Putamen (tissue), 1 donor: ENCODE measurements around the gene VPS18.
A peak's percentile ranks its signal among the peaks of the same experiment; 100 is the strongest.

Experiments used
- DNase-seq: peaks from one replicate; pipeline ENCODE4 v3.0.0-alpha.2; 2016; ENCODE audit warnings: low spot score

Gene VPS18

DNA sequence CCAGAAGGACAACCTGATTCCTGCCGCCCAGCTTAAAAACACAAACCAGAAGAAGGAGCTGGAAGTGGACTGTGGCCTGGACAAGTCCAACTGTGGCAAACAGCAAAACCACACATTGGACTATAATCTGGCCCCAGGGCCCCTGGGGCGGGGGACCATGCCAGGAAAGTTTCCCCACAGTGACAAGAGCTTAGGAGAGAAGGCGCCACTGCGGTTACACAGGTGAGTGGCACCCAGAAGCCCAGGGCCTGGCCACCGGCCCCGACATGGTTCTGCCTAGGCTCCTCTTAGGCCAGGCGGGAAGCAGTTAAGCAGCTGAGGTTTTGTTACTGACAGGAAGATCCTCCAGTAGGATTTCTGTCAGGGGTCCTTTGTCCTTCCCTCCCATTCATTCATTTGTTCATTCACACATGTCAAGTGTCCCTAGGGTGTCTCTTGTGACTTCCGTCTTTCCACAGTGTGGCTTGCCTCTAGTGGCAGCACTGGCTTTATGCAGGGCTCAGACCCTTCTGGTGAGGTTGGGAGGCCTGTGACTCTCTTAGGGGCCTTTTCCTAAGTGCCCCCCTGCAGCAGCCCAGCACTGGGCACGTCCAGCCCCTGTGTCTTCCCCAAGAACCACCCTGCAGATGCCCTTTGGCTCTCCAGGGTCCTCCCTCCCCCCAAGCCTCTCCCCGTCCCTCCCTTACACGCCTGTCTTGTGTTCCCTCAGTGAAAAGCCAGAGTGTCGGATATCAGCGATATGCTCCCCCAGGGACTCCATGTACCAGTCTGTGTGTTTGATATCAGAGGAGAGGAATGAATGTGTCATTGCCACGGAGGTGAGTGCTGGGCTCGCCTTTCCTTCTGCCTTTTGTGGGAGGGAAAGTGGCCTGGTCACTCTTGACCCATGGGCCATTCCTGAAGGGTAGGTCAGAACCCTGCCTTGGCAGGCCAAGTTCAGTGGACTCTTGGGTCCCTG lies 42.7 kb downstream of the VPS18 start:
- no peak for DNase-seq

DNA sequence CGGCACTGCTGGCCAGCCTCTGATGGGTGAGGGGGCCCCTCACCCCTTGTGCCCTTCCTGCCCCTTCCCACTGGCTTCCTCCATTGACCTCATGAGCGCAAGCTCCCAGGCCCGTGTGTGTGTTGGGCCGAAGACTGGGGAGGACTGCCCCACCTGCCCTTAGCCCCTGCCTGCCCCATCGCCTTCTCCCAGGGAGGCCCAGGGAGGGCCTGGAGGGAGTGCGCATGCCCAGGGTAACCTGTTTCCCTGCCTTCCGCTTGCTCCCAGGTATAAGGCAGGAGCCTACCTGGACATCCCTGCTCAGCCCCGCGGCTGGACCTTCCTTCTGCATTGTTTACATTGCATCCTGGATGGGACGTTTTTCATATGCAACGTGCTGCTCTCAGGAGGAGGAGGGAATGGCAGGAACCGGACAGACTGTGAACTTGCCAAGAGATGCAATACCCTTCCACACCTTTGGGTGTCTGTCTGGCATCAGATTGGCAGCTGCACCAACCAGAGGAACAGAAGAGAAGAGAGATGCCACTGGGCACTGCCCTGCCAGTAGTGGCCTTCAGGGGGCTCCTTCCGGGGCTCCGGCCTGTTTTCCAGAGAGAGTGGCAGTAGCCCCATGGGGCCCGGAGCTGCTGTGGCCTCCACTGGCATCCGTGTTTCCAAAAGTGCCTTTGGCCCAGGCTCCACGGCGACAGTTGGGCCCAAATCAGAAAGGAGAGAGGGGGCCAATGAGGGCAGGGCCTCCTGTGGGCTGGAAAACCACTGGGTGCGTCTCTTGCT lies 43.7 kb downstream of the VPS18 start:
- DNase-seq: no peak

DNA sequence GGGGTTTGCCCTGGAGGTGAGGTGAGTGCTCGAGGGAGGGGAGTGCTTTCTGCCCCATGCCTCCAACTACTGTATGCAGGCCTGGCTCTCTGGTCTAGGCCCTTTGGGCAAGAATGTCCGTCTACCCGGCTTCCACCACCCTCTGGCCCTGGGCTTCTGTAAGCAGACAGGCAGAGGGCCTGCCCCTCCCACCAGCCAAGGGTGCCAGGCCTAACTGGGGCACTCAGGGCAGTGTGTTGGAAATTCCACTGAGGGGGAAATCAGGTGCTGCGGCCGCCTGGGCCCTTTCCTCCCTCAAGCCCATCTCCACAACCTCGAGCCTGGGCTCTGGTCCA lies 44.3 kb downstream of the VPS18 start:
- no peak for DNase-seq

DNA sequence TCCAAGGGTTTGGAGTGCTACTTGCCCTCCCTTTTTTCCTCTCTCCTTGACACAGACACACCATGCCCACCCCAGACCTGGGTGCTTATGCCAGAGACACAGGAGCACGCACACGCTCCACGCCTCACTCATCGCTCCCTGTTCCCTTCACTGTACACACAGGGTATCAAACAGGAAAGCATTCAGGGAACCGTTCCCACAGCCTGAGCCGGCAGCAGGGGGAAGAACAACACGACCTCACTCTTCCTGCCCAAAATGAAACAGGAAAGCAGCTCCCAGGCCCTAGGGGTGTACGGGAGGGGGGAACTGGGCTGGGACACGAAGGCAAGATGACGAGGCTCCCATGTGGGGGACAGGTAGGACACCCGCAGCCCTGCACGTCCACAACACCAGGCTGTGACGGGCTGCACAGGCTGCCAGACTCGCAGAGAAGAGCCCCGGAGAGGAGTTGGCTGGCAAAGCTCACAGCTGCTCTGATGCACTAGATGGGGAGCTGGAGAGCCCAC lies 46.1 kb downstream of the VPS18 start:
- no peak for DNase-seq

DNA sequence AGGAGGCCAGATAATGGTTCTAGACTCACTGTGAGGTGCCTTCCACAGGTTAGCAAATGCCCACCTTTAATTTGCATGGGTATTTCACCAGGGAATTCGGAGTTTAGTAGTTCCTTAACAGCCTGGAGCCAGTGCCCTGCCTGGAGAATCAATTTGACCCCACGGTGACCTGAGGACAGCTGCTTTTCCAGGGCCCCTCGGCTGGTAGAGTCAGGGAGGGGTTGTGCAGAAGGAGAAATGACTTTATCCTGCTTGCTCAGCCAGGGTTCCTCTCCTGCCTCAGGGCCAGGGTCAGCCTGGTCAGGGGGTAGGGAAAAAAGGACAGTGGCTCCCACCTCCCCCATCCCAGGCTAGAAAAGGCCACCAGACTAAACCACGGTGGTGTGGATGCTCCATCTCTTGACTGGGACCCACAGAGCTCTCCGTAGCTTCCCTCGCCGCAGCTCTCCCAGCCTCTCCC lies 46.8 kb downstream of the VPS18 start:
- DNase-seq: no peak

DNA sequence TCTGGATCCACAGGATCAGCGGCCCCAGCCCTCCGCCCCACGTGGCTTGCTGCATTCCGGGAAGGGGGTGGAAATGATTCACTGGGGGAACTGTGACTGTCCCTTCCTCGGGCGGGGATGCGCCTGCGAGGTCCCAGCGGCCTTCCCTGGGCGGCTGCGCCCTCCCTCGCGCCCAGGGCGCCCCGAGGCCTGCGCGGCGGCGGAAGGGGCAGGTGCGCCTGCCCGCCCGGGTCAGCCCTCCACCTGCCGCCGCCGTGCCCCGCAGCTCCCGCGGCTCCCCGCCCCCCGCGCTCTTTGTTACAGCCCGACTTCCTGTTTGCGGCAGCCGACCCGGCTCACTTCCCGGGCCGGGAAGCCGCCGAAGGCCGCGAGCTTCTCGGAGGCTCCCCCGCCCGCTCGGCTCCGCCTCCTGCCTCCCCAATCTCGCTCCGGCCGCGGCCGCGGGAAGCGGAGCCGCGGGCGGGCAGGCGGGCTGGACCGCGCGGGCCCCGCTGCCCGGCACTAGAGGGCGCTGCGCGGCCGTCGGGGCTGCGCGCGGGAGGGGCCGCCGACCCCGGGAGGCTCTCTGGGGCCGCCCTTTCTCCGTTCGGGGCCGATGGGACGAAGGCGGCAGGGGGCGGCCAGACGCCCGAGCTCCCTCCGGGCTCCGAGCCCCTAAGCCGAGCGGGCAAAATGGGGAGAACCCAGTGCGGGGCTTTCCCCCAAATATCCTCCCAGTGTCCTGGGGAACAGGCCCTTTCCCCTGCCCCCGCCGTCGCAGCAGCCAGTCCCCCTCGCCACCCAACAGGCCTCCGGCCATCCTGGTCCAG lies 47.5 kb downstream of the VPS18 start:
- peak; percentile 42 for DNase-seq

DNA sequence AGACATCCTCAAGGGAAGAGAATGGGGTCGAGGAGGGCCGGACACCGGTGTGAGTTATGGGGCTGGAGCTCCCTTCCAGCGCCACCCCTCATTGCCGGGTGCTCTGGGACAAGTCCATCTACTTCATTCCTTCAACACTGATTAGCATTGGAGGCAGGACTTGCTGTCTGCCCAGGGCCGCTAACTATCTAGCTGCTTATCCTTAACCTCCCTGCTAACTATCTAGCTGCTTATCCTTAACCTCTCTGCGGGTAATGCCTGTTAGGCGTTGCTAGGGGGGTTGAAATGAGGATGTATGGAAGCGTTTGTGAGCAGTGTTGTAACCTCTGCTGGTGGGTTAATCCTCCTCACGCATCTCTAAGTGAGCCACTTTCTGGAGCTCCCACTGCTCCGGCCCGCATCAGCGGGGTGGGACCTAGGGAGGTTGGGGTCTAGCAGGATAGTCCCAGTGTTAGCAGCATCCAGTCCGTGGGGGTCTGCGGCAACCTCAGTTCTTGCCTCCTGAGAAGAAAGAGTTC lies 48.1 kb downstream of the VPS18 start:
- DNase-seq: no peak

DNA sequence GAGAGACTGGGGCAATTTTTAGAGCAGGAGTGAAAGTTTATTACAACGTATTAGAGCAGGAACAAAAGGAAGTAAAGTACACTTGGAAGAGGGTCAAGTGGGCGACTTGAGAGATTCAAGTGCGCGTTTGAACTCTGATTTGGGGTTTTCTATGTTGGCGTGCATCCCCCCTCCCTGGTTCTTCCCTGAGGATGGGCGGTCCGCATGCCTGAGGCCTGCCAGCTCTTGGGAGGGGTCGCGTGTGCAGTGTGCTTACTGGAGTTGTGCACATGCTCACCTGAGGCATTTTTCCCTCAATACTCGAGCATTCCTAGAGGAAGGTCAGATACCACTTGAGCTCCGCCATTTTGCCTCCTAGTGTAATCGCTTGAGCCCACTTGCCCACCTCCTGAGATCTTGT lies 48.6 kb downstream of the VPS18 start:
- no peak for DNase-seq

DNA sequence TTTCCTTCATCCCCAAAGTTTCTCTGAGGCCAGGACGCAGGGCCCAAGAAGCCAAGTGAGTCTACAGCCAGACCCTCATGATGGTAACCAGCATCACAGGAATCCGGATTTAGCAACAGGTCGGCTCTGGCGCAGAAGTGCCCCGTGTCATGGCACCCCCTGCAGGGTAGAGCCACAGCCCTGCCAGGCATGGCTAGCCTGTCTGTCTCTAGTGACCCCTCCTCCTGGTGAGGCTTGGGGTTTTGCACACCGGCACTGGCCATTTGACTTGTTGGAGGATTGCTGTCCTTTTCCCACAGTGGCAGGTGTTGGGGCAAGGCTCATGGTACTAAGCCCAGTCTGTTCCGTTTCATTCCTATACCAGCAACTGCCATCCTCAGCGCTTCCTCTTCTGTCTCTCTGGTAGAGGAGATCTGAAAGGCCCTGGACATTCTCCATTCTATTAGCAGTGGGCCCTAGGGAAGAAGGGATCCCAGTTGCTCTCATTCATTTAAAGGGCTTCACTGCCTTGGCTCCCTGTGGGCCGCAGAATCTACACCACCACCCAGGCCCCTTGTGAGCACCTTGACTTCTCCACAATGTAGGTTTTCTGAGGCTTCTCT lies 49.6 kb downstream of the VPS18 start:
- DNase-seq: no peak

DNA sequence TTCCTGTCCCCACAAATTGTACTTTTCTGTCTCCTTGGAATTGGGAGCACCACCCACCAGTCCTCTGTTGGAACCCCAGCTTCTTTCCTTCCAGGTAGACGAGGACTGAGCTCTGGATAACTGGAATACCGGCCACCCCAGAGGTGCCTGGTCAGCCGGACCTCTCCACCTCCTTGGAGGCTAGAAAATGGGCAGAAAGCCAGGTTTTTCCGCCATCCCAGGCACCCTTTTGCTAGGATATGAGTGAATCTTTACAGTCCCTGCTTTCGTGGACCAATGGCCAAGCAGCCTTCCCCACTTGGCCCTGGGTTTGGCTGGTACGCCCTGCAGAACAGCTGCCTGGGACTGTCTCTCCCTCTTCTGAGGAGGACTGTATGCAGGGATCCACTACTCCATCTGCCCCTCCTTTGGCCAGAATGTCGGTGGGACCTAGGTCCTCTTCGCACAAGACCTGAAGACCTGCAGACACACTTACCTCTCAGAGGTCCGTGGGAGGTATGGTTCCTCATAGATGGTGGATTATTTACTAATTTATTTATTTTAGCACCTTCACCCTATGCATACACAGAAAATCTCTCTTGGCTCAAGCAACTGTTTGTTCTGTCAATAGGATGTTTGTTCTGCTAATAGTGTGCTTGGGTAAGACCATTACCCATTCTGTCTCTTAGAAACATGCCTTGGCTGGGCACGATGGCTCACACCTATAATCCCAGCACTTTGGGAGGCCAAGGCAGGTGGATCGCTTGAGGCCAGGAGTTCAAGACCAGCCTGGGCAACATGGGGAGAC lies 50.5 kb downstream of the VPS18 start:
- DNase-seq: no peak

DNA sequence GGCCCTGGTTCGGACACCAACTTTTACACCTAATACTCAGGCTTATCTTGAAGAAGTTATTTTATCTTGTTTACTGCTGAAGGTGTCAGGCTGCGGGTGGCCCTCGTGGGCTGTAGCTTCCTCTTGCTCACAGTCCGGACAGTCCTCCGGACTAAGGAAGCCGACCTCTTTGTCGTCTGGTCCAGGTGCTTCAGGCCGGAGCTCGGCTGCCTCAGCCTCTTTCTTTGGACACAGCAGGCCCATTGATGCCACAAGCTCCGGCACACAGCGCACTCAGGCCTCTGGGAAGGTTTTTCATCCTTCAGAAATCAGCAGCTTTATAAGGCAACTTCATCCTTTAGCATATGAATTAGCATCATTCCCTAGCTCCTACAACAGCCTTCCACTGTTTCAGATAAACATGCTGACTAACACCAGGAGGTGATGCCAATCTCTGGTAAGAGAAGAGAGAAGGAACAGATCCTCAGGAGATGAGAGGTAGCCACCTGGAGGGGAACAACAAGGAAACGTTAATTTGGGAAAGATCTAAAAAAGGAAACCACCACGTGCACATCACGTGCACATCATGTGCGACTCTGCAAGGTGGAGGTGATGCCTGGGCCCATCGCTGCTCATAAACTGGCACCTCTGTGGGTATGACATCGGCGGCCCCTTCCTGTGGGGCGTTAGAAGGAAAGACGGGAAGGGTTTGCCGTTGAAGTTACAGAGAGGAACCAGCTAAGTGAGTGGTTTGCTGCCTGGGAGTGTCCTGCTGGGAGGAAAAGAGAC lies 54.6 kb downstream of the VPS18 start:
- DNase-seq: no peak

DNA sequence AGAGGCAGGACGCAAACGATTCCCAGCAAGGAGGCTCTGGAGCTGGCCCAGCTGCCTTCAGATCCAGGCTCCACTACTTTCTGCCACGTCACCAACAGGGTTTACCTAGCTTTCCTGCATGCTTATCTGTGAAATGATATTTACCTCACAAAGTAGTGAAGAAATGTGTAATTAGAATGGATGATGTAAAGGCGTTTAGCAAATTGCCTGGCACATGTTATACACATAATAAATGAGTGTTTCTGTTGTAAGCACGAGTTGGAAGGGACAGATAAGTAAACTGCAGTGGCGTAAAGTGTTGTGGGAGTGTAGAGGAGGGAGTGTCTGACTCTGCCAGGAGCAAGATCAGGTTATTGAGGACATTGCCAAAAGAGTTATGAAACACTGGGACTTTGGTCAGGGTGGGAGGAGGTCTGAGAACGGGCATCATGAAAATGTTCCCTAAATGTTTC lies 55.5 kb downstream of the VPS18 start:
- DNase-seq: no peak

DNA sequence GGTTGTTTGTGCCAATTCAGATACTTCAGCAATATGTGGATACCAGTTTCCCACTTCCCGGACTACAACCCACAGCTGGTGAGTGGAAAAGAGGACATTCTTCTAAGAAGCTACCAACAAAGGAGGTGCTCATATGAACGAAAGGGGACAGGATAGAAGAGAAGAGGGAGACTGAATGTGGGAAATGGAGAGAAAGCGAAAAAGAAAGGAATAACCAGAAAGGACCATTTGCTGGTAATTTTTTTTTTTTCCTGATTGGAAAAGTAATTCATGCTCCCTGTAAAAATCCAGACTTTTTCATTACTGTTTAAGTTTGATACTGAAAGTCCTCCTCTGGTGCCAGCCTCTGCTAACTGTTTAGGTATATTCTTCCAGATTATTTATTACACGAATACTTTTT lies 57.5 kb downstream of the VPS18 start:
- no peak for DNase-seq

DNA sequence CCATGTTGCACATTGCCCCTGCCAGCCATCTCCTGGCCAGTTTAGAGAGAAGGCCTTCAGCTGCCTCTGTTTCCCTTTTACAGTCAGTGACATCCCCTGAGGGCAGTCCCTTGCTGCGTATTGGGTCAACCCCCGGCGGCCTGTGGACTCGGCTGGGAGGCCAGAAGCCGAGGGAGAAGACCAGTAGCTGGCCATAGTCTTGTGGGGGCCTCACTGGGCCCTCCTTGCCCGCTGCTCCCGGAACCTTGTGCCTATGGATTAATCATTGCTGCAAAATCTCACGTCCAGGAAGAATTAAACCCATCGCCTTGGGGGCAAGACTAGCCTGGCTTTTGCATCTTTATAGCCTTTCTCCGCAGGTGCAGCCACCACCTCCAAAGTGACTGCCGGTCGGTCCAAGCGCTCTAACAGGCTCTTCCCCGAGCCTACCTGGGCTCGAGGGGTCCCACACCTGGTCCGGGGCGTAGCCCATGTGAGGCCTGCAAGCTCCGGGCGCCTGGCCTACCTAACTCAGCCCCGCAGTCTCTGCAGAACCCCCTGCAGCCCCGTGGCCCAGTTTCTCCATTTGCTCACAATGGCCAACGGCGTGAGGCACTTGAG lies 58.2 kb downstream of the VPS18 start:
- no peak for DNase-seq

DNA sequence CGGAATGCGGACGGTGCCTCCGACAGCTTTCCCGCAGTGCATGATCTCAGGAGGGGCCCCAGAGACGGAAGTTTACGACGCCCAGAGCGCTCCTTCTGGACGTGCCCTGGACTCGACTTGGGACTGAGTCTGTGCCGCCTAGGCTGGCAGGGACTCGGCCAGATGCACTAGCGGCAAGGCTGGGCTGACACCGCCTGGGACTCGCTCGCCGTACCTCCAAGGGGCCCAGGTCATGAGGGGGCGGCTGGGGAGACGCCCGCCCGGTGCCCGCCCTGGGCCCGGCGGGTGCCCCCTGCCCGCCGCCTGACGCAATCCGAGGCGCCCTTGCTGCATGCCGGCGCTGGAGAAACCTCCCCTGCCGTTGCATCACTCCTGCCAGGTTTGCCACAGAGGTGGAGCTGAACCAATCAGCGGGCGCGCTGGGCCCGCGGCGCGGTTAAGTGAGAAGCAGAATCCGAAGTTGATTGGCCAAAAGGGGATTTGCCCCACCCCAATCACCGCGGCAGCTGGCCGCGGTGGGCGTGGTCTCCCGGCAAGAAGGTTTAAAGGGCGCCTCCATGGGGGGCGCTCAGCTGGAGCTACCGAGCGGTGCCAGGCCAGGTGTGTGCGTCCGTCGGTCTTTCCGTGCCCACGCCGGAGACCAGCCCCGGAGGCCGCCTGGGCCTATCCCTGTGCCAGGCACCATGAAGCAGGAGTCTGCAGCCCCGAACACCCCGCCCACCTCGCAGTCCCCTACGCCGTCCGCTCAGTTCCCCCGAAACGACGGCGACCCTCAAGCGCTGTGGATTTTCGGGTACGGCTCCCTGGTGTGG lies 58.9 kb downstream of the VPS18 start, which contains the start of gene CHAC1:
CHAC1 (plus strand) TSS at position 571 of the 812 bp plus-strand sequence; CDS start at position 684, 113 bp downstream.
- peak; percentile 87 for DNase-seq
